CD4-positive, alpha-beta T cell (primary cell): ENCODE data around the gene ABCB11. TPM values are rescaled to one million over a fixed set of nuclear protein-coding genes. Genes with fewer than 3 reads are reported as not detected.
"Not testable (repeated sequence)": the region's sequence is repeated elsewhere in the genome, so short reads cannot be mapped to it uniquely, and the experiment has no call there.

Source experiments
- ATAC-seq: fragments of 200-7000 bp; cut with Tn5 transposase; one replicate; pipeline ENCODE4 v1.10.0; 2022; ENCODE audit warnings: mild to moderate bottlenecking; ENCODE audit not compliant: poor library complexity
- CTCF ChIA-PET: fragments of 350-600 bp; sonication (Branson Sonifier 250); formaldehyde crosslinking; loops from one replicate; lab custom pipeline; 2021; ENCODE audit warnings: antibody characterized with exemption, inconsistent platforms; lab: Charles Lee
- POLR2A ChIA-PET: fragments of 350-600 bp; sonication (Branson Sonifier 250); formaldehyde crosslinking; loops from one replicate; lab custom pipeline; 2021; ENCODE audit warnings: antibody characterized with exemption, inconsistent platforms; lab: Charles Lee
- DNase-seq, 14 experiments: peaks; one replicate each; pipeline ENCODE4 v3.0.0-alpha.2; 2013 to 2020; ENCODE audit warnings: mixed read lengths in 2 of 14
- H3K27ac ChIP-seq, 2 donors: one replicate each; pipeline versions ENCODE4 v1.5.1 to v1.7.0; 2013; ENCODE audit warnings: low read length in 2 of 2, low read depth in 1 of 2, mild to moderate bottlenecking in 1 of 2
- H3K27me3 ChIP-seq, 2 experiments: 1 replicate in 1 of 2; 2 replicates in 1 of 2; pipeline versions ENCODE4 v1.6.1 to v1.7.0; 2013; ENCODE audit warnings: low read length in 2 of 2, control low read depth in 1 of 2, mild to moderate bottlenecking in 1 of 2, moderate library complexity in 1 of 2; ENCODE audit not compliant: insufficient read depth in 2 of 2, control insufficient read depth in 1 of 2
- H3K36me3 ChIP-seq: one replicate; pipeline ENCODE4 v1.6.1; 2013; ENCODE audit warnings: low read length, control low read depth; ENCODE audit not compliant: insufficient read depth
- H3K4me1 ChIP-seq: one replicate; pipeline ENCODE4 v1.6.1; 2013; ENCODE audit warnings: low read length, control low read depth; ENCODE audit not compliant: insufficient read depth
- H3K4me3 ChIP-seq: one replicate; pipeline ENCODE4 v1.5.1; 2013; ENCODE audit warnings: mild to moderate bottlenecking, low read length, moderate library complexity
- H3K9me3 ChIP-seq, 2 experiments: 1 replicate in 1 of 2; 2 replicates in 1 of 2; pipeline versions ENCODE4 v1.6.1 to v1.7.0; 2013; ENCODE audit warnings: low read length in 2 of 2, mild to moderate bottlenecking in 2 of 2, control low read depth in 1 of 2, moderate library complexity in 1 of 2; ENCODE audit not compliant: control insufficient read depth in 1 of 2, insufficient read depth in 1 of 2
- H3K27ac Mint-ChIP-seq: one replicate; pipeline ENCODE4 v1.8.0; 2020; ENCODE audit warnings: mixed read lengths
- H3K27me3 Mint-ChIP-seq: one replicate; pipeline ENCODE4 v1.8.0; 2021; ENCODE audit warnings: mixed read lengths
- H3K36me3 Mint-ChIP-seq: one replicate; pipeline ENCODE4 v1.8.0; 2021; ENCODE audit warnings: low read depth, mixed read lengths
- H3K4me1 Mint-ChIP-seq: one replicate; pipeline ENCODE4 v1.8.0; 2021; ENCODE audit warnings: low read depth, mixed read lengths
- H3K4me3 Mint-ChIP-seq: one replicate; pipeline ENCODE4 v1.8.0; 2020; ENCODE audit warnings: mild to moderate bottlenecking, mixed read lengths
- H3K9me3 Mint-ChIP-seq: one replicate; pipeline ENCODE4 v1.8.0; 2020; ENCODE audit warnings: mixed read lengths
- intact Hi-C, 2 experiments: fragments of 100-400 bp; cut with DNase I in 1 of 2; cut with micrococcal nuclease in 1 of 2; formaldehyde crosslinking; loops; one replicate each; pipeline versions ENCODE4 v1.15.1 to v1.9.0; 2023 to 2025; cut with DNase I, micrococcal nuclease
- total RNA-seq, 174 experiments: library from RNA in 2 of 174; stranded (reverse) in 2 of 174; gene quantifications; one replicate each; pipeline ENCODE4 v1.2.3 and lab custom pipeline; 2021 to 2026
- TF ChIP-seq, protein P1 (sequence below): fragments of 200-600 bp; IDR thresholded peaks from one replicate; pipeline ENCODE4 v1.8.0; 2022; ENCODE audit warnings: antibody characterized with exemption, mild to moderate bottlenecking

The ABCB11 gene
- total RNA-seq, 2 experiments from 2014 or later, result not detected

DNA sequence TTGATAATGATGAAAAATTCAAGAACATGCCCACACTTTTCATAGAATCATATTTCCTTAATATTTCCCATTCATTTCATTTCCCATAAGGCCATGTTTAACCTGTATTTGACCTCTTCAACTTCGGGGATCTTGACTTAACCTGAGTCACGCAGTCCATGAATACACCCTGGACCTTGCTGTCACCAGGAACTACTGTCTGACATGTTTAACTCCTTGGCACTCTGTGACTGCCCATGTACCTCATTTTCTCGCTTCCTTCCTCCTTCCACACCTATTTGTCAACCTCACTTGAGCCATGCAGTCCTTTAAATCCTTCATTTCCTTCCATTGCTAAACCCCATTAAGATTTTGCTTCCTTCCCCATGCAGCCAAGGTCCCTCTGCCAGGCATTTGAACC, 16.3 kb downstream of the ABCB11 start:
- DNase-seq, result no peak

DNA sequence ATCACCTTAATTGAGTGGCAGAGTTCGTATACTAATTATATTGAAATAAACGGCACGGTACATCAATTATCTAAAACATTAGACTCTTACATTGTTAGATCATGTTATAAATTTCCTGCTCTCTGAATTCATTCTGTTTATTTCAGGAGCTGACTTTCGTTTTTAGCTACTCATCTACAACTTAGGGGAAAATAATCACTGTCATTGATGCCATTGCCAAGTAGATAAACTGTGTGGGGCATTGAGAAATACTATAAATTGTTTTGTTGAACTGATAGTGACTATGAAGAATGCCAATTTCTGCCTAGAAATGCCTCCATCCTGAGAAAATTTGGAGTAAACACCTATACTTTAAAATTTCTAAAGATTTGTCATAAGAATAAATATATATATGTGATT, 17.5 kb downstream of the ABCB11 start:
- no peaks in the 10 kb centered on the region for H3K27me3 Mint-ChIP-seq
- H3K9me3 Mint-ChIP-seq, result no peaks in the 10 kb centered on the region
- ChIA-PET POLR2A (no interaction called here), CTCF (no interaction called here)
- H3K4me1 ChIP-seq, result no peaks in the 10 kb centered on the region
- H3K9me3 ChIP-seq, result no peaks in the 10 kb centered on the region
- DNase-seq (no peak), ATAC-seq (no peak)
- no peak overlapping the region for H3K27ac ChIP-seq
- H3K27ac Mint-ChIP-seq, result no peak overlapping the region
- H3K4me1 Mint-ChIP-seq, result peaks cover under 1% of the 10 kb centered on the region
- peaks cover 0 to 2% of the 10 kb centered on the region in 2 experiments for H3K27me3 ChIP-seq
- H3K36me3 Mint-ChIP-seq, result no peaks in the 10 kb centered on the region
- TF ChIP-seq, protein P1, sequence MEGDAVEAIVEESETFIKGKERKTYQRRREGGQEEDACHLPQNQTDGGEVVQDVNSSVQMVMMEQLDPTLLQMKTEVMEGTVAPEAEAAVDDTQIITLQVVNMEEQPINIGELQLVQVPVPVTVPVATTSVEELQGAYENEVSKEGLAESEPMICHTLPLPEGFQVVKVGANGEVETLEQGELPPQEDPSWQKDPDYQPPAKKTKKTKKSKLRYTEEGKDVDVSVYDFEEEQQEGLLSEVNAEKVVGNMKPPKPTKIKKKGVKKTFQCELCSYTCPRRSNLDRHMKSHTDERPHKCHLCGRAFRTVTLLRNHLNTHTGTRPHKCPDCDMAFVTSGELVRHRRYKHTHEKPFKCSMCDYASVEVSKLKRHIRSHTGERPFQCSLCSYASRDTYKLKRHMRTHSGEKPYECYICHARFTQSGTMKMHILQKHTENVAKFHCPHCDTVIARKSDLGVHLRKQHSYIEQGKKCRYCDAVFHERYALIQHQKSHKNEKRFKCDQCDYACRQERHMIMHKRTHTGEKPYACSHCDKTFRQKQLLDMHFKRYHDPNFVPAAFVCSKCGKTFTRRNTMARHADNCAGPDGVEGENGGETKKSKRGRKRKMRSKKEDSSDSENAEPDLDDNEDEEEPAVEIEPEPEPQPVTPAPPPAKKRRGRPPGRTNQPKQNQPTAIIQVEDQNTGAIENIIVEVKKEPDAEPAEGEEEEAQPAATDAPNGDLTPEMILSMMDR, result no peak
- no peak overlapping the region for H3K4me3 Mint-ChIP-seq
- no peaks in the 10 kb centered on the region for H3K36me3 ChIP-seq
- no peak overlapping the region for H3K4me3 ChIP-seq
- intact Hi-C loops, result no loop called here

More for the DNA sequence above, 16.3 kb downstream of the ABCB11 start:
- Histone ChIP-seq H3K27me3 (peaks cover 0 to 5% of the 10 kb centered on the region in 2 experiments), H3K4me3 (no peak overlapping the region), H3K4me1 (no peaks in the 10 kb centered on the region), H3K9me3 (no peaks in the 10 kb centered on the region), H3K27ac (no peak overlapping the region), H3K36me3 (no peaks in the 10 kb centered on the region)
- H3K27ac Mint-ChIP-seq, result no peak overlapping the region
- no peaks in the 10 kb centered on the region for H3K27me3 Mint-ChIP-seq
- H3K4me3 Mint-ChIP-seq, result no peak overlapping the region
- CTCF ChIA-PET, result no interaction called here
- H3K9me3 Mint-ChIP-seq, result no peaks in the 10 kb centered on the region
- TF ChIP-seq, protein P1, result no peak
- no peaks in the 10 kb centered on the region for H3K4me1 Mint-ChIP-seq
- POLR2A ChIA-PET, result no interaction called here
- H3K36me3 Mint-ChIP-seq, result no peaks in the 10 kb centered on the region
- intact Hi-C loops, result no loop called here
- ATAC-seq, result no peak

DNA sequence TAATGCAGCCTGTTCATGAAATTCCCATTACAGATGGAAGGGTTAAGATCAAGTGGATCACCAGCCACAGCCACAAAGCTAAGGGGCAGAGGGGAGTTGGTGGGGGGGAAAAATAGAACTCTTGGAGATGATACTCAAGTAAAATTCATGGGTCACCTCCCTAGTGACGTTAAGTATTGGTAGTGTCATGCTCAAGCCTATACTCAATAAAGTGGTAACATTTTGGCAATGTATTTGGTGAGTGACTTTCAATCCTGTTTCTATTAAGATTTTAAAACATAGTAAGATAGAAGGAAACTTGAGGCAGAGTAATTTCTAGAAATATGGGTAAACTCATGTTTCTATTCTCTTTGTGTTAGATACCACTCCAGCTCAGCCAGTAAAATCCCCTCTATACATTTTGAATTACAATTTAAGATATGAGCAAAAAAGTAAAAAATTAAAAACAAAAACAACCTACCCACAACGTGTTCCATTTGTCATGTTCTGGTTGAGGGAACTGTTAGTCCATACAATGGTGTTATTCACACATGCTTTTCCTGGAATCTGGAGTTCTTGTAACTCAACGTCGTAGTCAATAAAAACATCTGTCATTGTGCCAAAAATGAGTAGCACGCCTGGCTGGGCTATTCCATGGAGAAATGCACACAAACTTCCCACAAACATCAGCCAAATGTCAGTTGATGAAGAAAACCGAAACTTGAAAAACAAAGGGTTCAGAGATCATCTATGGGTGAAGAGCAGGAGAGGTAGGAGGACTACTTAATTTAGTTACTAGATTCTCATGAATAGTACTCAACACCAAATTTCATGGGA, 18.1 kb downstream of the ABCB11 start:
- DNase-seq (no peak), ATAC-seq (no peak)
- no peak overlapping the region for H3K4me3 Mint-ChIP-seq
- H3K27ac ChIP-seq, result no peak overlapping the region
- TF ChIP-seq, protein P1, result no peak
- peaks cover 6% of the 10 kb centered on the region for H3K4me1 Mint-ChIP-seq
- ChIA-PET CTCF (no interaction called here), POLR2A (no interaction called here)
- H3K27ac Mint-ChIP-seq, result no peak overlapping the region
- no peaks in the 10 kb centered on the region for H3K9me3 ChIP-seq
- intact Hi-C loops, result no loop called here
- no peaks in the 10 kb centered on the region for H3K36me3 Mint-ChIP-seq
- no peaks in the 10 kb centered on the region for H3K36me3 ChIP-seq
- no peaks in the 10 kb centered on the region for H3K27me3 ChIP-seq
- no peak overlapping the region for H3K4me3 ChIP-seq
- peaks cover 3% of the 10 kb centered on the region for H3K4me1 ChIP-seq
- H3K27me3 Mint-ChIP-seq, result no peaks in the 10 kb centered on the region
- no peaks in the 10 kb centered on the region for H3K9me3 Mint-ChIP-seq

DNA sequence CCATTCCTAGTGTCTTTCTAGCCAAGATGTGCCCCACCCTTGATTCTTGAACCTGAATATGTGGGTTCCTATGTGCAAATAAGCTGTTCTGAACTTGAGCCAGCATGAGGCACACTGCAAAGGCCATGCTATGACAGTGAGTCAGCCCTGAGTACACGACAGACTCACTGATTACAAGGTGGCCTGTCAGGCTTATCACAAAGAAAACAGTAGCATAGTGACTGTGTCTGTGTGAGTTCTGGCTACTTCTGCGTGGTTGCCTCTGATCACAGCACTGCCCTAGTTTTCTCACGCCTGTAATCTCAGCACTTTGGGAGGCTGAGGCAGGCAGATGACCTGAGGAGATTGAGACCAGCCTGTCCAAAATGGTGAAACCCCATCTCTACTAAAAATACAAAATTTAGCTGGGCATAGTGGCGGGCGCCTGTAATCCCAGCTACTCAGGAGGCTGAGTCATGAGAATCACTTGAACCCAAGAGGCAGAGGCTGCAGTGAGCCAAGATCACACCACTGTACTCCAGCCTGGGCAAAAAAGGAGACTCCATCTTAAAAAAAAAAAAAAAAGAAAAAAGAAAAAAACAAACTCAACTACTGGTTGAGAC, 18.8 kb downstream of the ABCB11 start:
- POLR2A ChIA-PET, CTCF ChIA-PET, H3K27ac ChIP-seq, H3K27ac Mint-ChIP-seq, H3K36me3 ChIP-seq, H3K27me3 ChIP-seq, H3K9me3 ChIP-seq, H3K9me3 Mint-ChIP-seq, DNase-seq, H3K4me3 ChIP-seq, H3K4me3 Mint-ChIP-seq, H3K36me3 Mint-ChIP-seq, H3K27me3 Mint-ChIP-seq, H3K4me1 Mint-ChIP-seq, H3K4me1 ChIP-seq, ATAC-seq, intact Hi-C loops: not testable (repeated sequence)
